Measurements from ENCODE around the gene VWA2. TPM values are rescaled to one million over a fixed set of nuclear protein-coding genes. Genes with fewer than 3 reads are reported as not detected.

The VWA2 gene
- not detected in 2 replicates for total RNA-seq

GRCh38 chr10:114239117-114239993 is at the start of gene VWA2:
Gene VWA2, plus strand, starts transcription at chr10:114239254. Its CDS starts 9,460 bp downstream, at chr10:114248714.

Other genes with a start within 250 kb of the VWA2 start
- gene ADRB1, start 195.4 kb upstream of the VWA2 start, total RNA-seq: under 0.01 TPM in 1 of 2 replicates, not detected in the other
- gene CCDC186, start 65.1 kb upstream of the VWA2 start, total RNA-seq: 20.0 and 25.7 TPM in 2 replicates
- gene TDRD1, start 59.9 kb upstream of the VWA2 start, total RNA-seq: 0.07 TPM in 1 of 2 replicates, not detected in the other
- gene AFAP1L2, start 165.2 kb downstream of the VWA2 start, total RNA-seq: 1.7 and 1.9 TPM in 2 replicates

Measured in thoracic aorta endothelial cell (primary cell).